ENCODE results near the gene MORF4L2.
"Not testable (repeated sequence)": the region's sequence is repeated elsewhere in the genome, so short reads cannot be mapped to it uniquely, and the experiment has no call there.

Gene MORF4L2

DNA sequence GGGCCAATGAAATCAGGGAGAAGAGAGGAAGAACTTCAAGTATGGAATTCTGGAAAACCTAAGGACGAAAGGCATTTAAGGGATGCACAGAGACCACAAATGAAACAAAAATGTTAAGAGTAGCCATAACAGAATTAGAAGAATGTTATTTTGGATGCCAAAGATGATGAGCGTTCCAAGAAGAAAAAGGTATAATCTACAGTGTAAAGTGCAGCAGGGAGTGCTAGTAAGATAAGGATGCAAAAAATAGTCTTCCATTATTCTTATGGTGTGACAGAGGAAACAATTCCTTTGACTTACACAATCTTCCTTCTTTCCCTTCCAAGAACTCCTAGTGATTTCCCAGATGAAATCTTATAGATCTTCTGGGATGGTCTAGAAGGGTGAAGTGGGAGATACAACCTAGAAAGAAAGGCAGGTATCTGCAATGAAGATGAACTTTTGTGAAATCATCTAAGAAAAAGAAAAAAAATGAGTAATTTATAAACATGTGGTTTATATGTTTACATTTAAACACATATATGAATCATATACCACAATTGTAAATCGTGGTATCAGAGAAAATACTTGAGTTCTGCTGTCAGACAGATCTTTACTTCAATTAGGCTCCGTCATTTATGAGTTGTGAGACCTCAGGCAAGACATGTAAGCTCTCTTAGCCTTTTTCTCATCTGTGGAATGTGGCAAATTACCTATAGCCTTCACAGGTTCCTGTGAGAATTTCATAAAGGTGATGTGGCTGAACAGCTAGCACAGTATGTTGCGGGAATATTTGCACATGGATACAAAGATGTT lies 8.1 kb downstream of the MORF4L2 start:
- DNase-seq, result no peak

DNA sequence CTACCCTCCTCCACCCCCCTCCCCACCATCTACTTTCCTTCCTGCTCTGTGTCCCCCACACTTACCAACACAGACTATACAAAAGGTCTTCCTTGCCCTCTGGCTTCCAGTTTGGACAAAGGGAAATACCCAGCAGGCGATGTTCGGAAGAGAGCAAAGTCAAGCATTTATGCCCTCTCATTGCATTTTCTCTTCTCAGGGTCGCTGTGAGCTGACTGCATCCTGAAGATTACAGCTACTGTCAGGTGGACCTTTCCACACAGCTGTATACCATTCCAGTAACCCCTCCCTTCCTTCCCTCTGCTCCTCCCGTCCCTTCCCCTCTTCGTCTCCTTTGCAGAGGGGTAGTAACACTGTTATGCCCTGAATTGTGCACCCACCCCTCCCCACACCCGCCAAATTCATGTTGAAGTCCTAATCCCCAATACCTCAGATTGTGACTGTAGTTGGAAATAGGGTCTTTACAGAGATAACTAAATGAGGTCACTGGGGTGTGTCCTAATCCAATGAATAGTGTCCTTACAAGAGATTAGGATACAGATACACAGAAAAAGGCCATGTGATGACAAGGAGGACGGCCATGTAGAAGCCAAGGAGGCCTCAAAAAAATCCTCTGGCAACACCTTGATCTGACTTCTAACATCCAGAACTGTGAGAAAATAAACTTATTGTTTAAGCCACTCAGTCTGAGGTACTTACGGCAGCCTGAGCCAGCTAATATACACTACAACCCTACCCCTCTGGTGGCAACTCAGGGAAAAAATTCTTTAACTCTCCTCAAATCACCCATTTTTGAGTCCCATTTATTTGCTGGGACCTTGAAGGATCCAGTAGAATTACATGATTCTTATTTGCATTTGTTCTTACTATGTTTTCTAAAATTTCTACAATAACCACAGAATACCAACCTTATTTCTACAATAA lies 11.7 kb downstream of the MORF4L2 start:
- DNase-seq, result no peak

DNA sequence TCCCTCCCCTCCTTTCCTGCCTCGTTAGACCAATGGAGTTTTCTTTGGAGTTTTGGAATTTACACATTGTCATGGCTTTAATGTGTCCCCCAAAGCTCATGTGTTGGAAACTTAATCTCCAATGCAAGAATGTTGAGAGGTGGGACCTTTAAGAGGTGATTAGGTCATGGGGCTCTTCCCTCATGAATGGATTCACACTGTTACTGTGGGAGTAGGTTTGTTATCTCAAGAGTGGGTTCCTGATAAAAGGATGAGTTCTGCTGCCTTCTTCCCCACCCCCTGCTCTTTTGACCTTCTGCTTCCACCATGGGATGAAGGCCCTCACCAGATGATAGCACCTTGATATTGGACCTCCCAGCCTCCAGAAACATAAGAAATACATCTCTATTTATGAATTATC lies 16.8 kb downstream of the MORF4L2 start:
- no peak for DNase-seq

DNA sequence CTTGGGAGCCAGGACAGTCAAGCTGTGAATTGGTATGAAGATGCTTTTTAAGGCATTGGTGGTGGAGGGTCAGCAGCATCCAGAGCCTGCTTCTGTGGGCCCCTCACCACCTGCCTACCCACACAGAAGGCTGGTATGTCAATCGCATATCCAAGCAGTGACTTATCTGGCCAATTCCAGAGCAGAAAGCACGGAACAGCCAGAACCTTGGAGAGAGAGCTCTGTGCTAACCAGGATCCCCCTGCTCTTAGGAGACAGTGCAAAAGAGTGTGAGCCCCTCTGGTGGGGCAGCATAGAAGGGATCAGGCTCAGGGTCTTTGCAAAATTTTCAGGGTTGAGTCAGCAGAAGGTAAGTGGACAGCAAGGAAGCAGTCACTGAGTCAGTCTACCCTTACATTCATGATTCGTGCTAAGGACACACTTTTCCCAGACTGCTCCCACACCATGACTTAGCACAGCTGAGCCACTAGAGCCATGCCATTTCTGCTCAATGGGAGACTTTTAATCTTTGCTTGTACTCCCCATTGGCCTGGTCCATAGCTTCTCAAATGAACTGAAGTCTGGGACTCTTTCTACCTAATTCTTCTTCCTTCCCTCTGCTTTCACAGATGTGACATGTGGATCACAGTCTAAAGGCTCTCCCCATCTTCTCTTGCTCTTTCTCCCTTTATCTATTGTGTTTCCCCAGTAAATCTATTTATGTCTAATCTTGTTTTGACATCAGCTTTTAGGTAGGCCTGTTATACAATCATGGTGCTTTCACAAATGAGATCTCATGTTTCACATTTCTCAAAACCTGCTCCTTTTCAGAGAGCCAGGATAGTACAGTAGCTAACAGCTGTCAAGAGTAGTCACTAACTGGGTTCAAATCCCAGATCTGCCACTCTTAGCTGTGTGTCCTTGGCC lies 20.0 kb downstream of the MORF4L2 start:
- no peak for DNase-seq

DNA sequence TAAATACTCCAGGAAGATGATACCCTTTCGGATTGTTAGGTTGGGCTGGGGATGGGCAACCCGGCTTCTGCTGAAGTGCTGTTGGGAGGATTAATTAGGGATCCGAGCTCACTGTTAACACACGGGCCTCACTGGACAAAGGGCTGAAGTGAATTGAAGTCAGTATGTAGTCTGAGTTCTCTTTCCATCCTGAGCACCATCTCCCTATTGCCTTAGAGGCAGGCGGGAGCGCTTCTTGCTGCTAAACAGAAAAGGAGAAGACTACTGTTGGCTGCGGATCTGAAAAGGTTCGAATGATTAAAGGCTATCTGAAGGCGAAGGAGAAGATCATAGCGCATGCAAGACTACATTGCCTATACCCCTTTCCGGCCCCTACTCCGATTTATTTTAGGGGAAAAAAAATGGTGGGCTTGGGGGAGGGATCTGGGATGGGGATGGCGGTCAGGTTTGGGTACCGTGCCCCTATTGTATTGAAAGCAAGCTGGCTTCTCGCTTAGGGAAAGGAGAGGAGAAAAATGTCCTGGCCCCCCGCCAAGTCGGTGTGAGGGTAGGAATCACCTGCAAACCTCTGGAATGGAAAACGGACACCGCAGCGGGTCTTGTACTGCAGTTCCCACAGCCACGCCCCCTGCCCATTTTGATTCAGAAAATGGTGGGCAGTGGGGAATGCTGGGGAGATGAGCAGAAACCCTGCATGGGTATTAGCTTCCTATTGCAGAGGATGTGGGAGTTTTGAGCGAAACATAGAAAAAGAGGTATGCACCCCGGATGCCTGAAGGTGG lies 22.3 kb downstream of the MORF4L2 start:
- no peak for DNase-seq

DNA sequence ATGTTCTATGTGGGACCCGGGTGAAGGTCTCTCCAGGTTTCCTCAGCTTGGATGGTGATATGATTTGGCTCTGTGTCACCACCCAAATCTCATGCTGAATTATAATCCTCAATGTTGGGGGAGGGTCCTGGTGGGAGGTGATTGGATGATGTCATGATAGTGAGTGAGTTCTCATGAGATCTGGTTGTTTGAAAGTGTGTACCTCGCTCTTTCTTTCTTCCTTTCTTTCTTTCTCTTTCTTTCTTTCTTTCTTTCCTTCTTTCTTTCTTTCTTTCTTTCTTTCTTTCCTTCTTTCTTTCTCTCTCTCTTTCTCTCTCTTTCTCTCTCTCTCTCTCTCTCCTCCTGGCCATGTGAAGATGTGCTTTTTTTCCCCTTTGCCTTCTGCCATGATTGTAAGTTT lies 27.0 kb downstream of the MORF4L2 start:
- DNase-seq, result not testable (repeated sequence)

DNA sequence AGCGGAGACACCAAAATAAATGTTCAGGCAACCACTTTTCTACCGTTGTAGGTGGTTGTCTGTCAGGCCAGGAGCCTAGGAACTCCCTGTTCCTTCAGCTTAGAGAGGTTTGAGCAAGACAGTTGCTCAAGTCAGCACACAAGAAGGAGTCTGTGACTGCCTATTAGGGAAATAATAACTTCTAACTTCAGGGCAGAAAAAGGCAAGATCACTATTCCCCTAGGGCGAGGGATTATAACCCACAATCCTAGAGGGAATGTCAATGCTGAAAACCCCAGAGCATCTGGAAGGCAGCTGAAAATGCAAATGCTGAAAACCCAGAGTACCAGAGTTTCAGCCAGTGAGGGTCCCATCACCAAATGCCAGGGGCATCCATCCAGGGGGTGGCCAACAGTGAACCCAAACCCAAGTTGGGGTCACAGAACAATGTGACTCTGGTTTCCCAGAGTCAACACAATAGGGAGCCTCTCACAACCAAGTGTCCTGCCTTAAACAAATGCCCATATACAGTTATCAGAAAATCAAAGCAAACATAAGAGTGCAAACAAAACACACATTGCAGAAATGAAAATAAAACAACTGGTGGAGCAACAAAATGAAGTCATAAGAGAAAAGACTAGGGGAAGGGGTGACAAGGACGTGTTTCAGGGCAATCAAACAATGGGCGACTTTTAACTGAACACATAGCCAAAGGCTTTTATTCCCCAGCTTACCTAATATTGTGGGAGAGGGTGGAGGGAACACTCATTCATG lies 27.6 kb downstream of the MORF4L2 start:
- DNase-seq, result no peak

DNA sequence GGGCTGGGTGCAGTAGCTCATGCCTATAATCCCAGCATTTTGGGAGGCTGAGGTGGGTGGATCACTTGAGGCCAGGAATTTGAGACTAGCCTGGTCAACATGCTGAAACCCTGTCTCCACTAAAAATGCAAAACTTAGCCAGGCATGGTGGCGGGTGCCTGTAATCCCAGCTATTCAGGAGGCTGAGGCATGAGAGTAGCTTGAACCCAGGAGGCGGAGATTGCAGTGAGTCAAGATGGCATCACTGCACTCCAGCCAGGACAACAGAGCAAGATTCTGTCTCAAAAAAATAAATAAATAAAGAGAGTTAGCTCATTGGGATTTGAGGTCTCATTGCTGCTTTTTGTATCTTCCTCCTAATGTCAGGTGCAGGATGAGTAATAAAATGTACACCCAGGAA lies 29.4 kb downstream of the MORF4L2 start:
- not testable (repeated sequence) for DNase-seq

DNA sequence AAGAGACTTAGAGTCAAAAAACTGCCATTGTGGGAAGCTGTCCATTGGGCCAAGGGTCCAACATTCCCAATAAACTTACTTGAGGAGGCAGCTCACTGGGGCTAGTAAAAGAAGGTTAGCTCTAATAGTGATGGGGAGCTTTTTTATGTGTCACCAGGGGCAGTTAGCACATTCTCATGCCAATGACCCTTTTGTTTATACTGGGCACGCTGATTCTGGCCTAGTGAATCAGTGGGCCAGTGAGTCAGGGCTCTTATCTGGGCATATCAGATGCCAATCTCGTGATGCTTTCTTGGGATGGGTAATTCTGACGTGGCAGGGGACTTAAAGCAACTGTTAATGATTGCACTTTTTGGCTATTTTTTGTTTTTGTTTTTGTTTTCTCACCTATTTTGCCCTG lies 29.9 kb downstream of the MORF4L2 start:
- DNase-seq, result no peak

DNA sequence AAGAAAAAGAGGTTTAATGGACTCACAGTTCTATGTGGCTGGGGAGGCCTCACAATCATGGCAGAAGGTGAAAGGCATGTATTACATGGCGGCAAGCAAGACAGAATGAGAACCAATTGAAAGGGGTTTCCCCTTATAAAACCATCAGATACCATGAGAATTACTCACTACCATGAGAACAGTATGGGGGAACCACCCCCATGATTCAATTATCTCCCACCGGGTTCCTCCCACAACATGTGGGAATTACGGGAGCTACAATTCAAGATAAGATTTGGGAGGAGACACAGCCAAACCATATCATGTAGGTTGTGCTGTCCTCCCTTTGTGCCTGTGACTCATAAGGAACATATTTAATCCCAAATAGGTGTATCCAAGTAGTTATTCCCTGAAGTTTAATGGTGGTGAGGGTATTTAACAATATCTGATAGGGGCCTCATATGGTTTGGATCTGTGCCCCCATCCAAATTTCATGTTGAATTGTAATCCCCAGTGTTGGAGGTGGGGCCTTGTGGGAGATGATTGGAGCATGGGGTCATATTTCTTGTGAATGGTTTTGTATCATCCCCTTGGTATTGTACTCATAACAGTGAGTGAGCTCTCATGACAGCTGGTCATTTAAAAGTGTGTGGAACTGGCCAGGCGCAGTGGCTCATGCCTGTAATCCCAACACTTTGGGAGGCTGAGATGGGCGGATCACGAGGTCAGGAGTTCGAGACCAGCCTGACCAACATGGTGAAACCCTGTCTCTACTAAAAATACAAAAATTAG lies 31.1 kb downstream of the MORF4L2 start:
- not testable (repeated sequence) for DNase-seq

DNA sequence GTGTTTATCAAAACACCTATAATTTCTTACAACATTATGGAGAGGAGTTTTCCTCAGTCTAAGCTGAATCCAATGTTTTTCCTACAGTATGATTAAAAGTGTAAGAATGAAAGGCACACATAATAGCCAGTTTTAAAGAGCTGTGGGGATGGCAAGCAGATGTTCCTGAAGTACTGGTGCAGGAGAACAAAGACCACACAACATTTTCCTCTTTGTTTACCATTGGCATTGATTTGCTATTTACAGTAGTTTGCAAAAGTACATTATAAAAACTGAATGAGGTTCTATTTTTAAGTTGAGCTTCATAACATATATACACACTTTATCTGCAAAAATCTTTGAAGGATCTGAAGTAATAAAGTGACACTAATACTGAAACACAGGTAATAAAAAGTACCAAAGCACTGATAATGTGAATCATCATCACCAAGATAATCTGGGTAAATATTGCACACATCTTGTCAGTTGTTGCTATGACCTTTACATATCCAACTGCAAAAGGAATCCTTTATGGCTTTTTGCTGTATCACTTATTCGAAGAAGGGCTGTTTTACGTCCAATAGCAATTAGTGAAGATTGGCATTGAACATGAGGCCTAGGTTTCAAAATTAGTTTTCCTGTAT lies 35.2 kb downstream of the MORF4L2 start:
- no peak for DNase-seq

DNA sequence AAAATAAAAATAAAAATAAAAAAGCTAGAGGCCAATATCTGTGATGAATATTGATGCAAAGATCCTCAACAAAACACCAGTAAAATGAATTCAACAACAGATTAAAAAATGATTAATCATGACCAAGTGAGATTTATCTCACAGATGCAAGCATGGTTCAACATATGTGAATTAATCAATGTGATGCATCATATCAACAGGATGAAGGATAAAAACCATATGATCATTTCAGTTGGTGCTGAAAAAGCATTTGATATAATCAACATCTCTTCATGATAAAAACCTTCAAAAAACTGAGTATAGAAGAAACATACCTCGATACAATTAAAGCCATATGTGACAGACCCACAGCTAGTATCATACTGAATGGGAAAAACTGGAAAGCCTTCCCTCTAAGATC lies 38.9 kb downstream of the MORF4L2 start:
- no peak for DNase-seq

DNA sequence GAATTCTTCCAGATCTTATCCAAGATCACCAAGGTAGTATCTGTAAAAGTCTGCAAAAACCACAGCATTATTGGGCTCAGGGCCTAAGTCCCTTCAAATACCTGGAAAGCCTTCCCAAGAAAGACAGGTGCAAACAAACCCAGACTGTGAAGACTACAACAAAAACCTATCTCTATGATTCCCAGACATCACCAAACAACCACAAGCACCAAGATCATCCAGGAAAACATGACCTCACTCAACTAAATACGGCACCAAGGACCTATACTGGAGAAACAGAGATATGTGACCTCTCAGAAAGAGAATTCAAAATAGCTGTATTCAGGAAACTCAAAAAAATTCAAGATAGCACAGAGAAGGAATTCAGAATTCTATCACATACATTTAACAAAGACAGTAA lies 42.4 kb downstream of the MORF4L2 start:
- DNase-seq, result no peak

DNA sequence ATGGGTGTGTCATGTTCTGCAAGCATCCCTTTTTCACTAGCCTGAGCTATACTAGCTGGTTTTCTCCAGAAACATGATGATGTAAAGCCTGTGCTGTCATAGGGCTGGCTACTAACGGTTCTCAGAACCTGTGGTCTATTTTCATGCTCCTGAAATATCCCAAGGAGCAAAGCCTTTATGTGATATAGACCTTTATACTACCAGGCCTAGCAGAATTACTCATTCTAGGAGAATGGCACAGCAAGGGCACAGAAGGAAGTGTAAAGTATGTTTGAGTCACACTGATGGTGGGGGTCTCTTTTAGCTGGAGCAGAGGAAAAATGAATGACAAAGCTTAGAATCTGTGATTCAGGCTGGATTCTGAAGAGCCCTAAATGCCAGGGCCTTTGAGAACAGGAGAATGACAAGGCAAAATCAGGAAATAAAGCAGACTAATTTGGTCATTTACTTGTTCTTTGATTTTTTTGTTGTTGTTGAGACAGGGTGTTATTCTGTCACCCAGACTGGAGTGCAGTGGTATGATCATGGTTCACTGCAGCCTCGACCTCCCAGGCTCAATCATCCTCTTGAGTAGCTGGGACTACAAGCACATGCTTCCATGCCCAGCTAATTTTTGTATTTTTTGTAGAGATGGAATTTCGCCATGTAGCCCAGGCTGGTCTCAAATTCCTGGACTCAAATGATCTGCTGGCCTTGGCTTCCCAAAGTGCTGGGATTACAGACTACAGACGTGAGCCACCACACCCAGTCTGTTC lies 45.9 kb downstream of the MORF4L2 start:
- DNase-seq, result no peak

DNA sequence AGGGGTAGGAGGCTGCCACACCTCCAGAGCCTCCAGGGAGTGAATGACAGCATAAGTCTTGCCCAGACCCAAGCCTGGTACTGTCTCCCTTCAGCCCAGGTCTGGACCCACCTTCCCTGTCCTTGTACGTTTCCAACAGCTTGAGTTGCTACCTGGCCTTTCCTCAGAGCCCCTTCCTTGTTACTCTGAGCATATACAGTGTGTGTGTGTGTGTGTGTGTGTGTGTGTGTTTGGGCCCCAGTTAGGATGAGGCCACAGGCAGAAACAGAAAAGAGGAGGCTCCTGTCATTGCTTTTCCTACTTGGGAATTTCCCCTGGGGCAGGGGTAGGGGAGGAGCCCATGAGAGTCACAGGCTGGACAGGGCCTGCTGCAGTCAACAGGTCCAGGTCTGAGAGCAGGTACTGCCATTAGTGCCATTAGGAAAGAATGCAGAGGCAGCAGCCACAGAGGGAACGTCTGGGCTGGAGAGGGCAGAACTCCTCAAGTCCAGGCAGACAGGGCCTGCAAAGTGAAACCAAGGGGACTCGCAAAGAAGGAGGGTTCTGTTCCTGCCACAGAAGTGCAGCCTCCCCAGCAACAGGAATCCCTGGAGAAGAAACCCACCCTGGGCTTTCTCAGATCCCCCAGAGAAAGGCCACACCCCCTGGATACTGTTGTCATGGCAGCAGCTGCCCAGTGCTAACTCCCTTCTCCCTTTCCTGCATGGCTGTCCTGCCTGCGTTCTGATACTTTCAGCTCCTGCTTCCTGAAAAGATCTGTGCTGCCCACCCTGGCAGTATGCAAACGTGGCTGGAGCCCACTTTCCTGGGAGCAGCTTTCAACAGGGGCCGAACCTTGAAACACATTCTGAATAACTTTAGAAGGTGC lies 47.8 kb downstream of the MORF4L2 start:
- not testable (repeated sequence) for DNase-seq

DNA sequence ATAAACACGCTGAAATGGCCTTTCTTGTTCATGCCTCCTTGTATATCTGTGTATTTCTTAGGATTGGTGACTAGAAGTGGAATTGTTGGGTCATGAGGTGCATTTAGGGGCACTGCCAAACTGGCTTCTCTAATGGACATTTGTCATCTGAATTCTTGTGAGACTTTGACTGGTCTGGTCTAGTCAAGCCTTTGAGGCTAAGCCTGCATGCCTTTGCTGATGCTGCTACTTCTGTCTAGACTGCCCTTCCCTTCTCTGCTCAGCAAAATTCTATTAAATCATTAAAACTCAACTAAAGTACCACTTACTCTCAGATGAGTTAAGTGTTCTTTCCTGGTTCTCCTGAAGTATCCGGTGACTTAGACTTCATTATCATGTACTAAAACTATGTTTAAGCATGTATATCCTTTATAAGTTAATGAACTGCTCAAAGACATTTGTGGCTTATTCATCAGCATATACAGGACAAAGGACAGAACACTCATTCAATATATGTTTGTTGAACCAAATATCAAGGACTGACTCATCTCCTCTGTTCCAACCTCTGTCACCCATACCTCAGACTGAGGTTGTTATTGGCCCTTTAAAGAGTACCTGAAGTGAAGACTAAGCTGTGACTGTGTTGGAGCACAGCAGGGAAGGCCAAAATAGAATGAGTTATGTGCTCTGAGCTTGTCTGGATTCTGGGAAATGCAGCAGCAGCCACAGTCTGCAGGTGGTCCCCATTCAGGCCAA lies 48.7 kb downstream of the MORF4L2 start:
- DNase-seq, result no peak

DNA sequence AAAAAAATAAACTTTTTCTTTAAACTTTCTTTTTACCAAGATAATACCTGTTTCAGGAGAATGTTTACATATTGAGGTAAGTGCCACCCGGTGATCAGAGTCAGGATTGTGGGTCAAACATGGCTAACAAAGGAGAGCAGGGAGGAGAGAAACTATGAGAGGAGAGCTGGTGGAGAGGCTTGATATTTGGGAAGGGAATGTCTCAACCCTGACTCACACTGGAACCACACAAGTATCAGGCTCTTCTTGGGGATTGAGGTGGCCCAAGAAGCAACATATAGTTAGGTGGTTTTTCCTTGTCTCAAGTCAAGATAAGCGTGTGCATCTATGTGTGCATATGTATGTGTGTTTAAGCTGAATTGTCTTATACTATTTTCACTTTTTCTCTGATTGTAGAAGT lies 51.1 kb downstream of the MORF4L2 start:
- no peak for DNase-seq

DNA sequence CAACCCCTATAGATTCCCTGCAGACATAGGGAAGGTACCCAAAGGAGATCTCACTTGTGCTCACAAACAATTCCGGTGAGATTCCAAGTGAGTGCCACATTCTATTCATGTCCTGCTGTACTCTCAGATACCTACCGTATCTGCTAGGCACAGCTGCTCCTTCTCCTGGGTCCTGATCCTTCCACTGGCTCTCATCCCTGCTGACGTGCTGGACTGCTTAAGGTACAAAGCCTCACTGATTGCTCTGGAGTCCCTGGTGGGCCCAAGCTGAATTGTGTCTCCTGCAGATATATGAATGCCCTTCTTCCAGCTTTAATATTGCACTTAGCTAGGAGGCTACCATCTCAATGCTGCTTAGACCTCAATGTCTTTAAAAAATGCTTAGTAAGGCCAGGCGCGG lies 55.4 kb downstream of the MORF4L2 start:
- DNase-seq, result no peak
